Measurements from ENCODE around the gene RRP9. TPM values are rescaled to one million over a fixed set of nuclear protein-coding genes. Genes with fewer than 3 reads are reported as not detected.

RRP9 gene
- total and polyA plus RNA-seq, 10 of the 15 experiments (the other 5 are each of a cell fraction or from before 2014, with no cell fraction given), result 4.7 to 91.5 (median 41.7) TPM

GRCh38 chr3:51960386-51960785 lies 18.7 kb upstream of the RRP9 start (continued):
- TF ChIP-seq ZNF592 (IDR thresholded peaks at IDR 0.05) (no peak), ZNF274 (IDR thresholded peaks at IDR 0.05; ENCODE audit: insufficient read depth, insufficient read length) (no peak), ZSCAN29 (IDR thresholded peaks at IDR 0.05) (no peak), GABPA (IDR thresholded peaks at IDR 0.05; ENCODE audit: low read depth) (no peak), RCOR1 (conservative IDR thresholded peaks at IDR 0.05; ENCODE audit: low read depth, low read length) (no peak), NR2F1 (conservative IDR thresholded peaks at IDR 0.05) (no peak)

- Histone ChIP-seq H3K36me3 (ENCODE audit: control insufficient read depth in 2 of 2, insufficient read depth in 2 of 2, low read length in 1 of 2) (no peaks in the 10 kb centered on the region), H3K9me3 (replicated peaks; ENCODE audit: control insufficient read depth, insufficient read depth, low read length) (no peaks in the 10 kb centered on the region), H3K4me3 (no peak overlapping the region), H4K20me1 (ENCODE audit: control insufficient read depth, insufficient read depth) (no peaks in the 10 kb centered on the region), H2AFZ (ENCODE audit: control insufficient read depth, low read depth, low read length) (no peak overlapping the region), H3K9ac (ENCODE audit: control insufficient read depth, insufficient read depth, low read length) (no peak overlapping the region), H3K4me2 (ENCODE audit: control insufficient read depth, insufficient read depth) (no peak overlapping the region), H3K27ac (ENCODE audit: control insufficient read depth, insufficient read depth) (no peak overlapping the region), H3K27me3 (replicated peaks in 1 of 2; ENCODE audit: control insufficient read depth in 2 of 2, insufficient read depth in 2 of 2, low read length in 1 of 2) (peaks cover 0 to 5% of the 10 kb centered on the region in 2 experiments; a peak in 3 of 4 replicates), H3K79me2 (ENCODE audit: control insufficient read depth, insufficient read depth, low read length) (no peaks in the 10 kb centered on the region), H3K4me1 (ENCODE audit: control insufficient read depth, insufficient read depth, low read length) (no peaks in the 10 kb centered on the region)
- in situ Hi-C loops (cut with MboI), result no loop called here
- ChIA-PET POLR2A (no interaction called here), RAD21 (ENCODE audit: unreplicated experiment) (no interaction called here), CTCF (no interaction called here), SMC1A (ENCODE audit: uncharacterized antibody, unreplicated experiment) (no interaction called here)
- intact Hi-C loops (cut with micrococcal nuclease; ENCODE audit: unreplicated experiment), result no loop called here
- ATAC-seq (no peak), FAIRE-seq (no peak), DNase-seq (ENCODE audit: low read depth, low spot score) (no peak)
- WGBS (ENCODE audit: insufficient coverage, insufficient replicate concordance, low lambda C conversion rate, missing lambda C conversion rate), result 77% methylated on average over 7 of the region's 7 CpGs
- TF ChIP-seq ESRRA (IDR thresholded peaks at IDR 0.05; ENCODE audit: low read length) (no peak), ZBTB40 (IDR thresholded peaks at IDR 0.05; ENCODE audit: borderline replicate concordance) (no peak), CBX3 (IDR thresholded peaks at IDR 0.05; ENCODE audit: borderline replicate concordance, low read depth) (no peak)
- BruUV-seq (replicated peaks), result no TSS peak
Observed at GRCh38 chr3:51959651-51960050, 17.9 kb upstream of the RRP9 start.
